HEK293 (cell line): ENCODE data around the gene PTGER3.

ENCODE experiments used
- CTCF ChIA-PET: fragments of 350-600 bp; formaldehyde crosslinking; extraction: SDS; loops from one replicate; lab custom pipeline; 2021; ENCODE audit warnings: antibody characterized with exemption; lab: Yijun Ruan, JAX
- POLR2A ChIA-PET: fragments of 300-600 bp; formaldehyde crosslinking; extraction: SDS; loops from one replicate; lab custom pipeline; 2020; ENCODE audit warnings: antibody characterized with exemption, inconsistent platforms; lab: Yijun Ruan, JAX
- H3K27ac ChIP-seq: fragments of 200-500 bp; sonication (Bioruptor generic); 2 replicates; pipeline ENCODE4 v1.5.1; 2014; ENCODE audit warnings: low read depth, low read length, control low read depth, inconsistent platforms; ENCODE audit errors: extremely low read depth
- H3K36me3 ChIP-seq, 2 experiments: fragments of 200-500 bp in 1 of 2; sonication (Bioruptor generic) in 1 of 2; 1 replicate in 1 of 2; 2 replicates in 1 of 2; pipeline ENCODE4 v1.5.1; 2014 to 2017; ENCODE audit warnings: inconsistent platforms in 2 of 2, low read length in 2 of 2; ENCODE audit not compliant: control insufficient read depth in 2 of 2, insufficient read depth in 1 of 2
- H3K4me1 ChIP-seq: fragments of 200-500 bp; sonication (Bioruptor generic); 2 replicates; pipeline ENCODE4 v1.5.1; 2014; ENCODE audit warnings: mild to moderate bottlenecking, low read length, inconsistent platforms; ENCODE audit not compliant: control insufficient read depth, insufficient read depth
- H3K4me3 ChIP-seq: 2 replicates; pipeline ENCODE4 v1.5.1; 2011; ENCODE audit warnings: low read depth, mild to moderate bottlenecking, control low read depth, low read length, moderate library complexity
- H3K9me3 ChIP-seq: fragments of 200-500 bp; sonication (Bioruptor generic); 2 replicates; pipeline ENCODE4 v1.5.1; 2014; ENCODE audit warnings: low read depth, low read length, inconsistent platforms; ENCODE audit not compliant: control insufficient read depth, insufficient read depth
- CTCF ChIP-seq: fragments of 450-650 bp; formaldehyde crosslinking; IDR thresholded peaks from 2 replicates; pipeline ENCODE4 v1.5.1; 2016; ENCODE audit warnings: missing biosample characterization, missing genetic modification characterization
- EGR2 ChIP-seq: fragments of 450-650 bp; formaldehyde crosslinking; IDR thresholded peaks from 2 replicates; pipeline ENCODE4 v1.5.1; 2016; ENCODE audit warnings: low read depth, missing biosample characterization, missing genetic modification characterization
- GLI4 ChIP-seq: fragments of 450-650 bp; formaldehyde crosslinking; IDR thresholded peaks from 2 replicates; pipeline ENCODE4 v1.5.1; 2016; ENCODE audit warnings: missing biosample characterization, missing genetic modification characterization
- GLIS1 ChIP-seq: fragments of 450-650 bp; formaldehyde crosslinking; IDR thresholded peaks from 2 replicates; pipeline ENCODE4 v1.5.1; 2016; ENCODE audit warnings: missing biosample characterization, missing genetic modification characterization
- PRDM4 ChIP-seq: fragments of 450-650 bp; formaldehyde crosslinking; IDR thresholded peaks from 2 replicates; pipeline ENCODE4 v1.5.1; 2017; ENCODE audit warnings: missing biosample characterization, missing genetic modification characterization
- SCRT1 ChIP-seq: fragments of 450-650 bp; formaldehyde crosslinking; IDR thresholded peaks from 2 replicates; pipeline ENCODE4 v1.5.1; 2016; ENCODE audit warnings: missing biosample characterization, missing genetic modification characterization, borderline replicate concordance
- ZFP37 ChIP-seq: fragments of 450-650 bp; formaldehyde crosslinking; IDR thresholded peaks from 2 replicates; pipeline ENCODE4 v1.5.1; 2016; ENCODE audit warnings: missing biosample characterization, missing genetic modification characterization
- ZFP69B ChIP-seq: fragments of 450-650 bp; formaldehyde crosslinking; IDR thresholded peaks from 2 replicates; pipeline ENCODE4 v1.5.1; 2016; ENCODE audit warnings: missing biosample characterization, missing genetic modification characterization
- ZNF10 ChIP-seq: fragments of 450-650 bp; formaldehyde crosslinking; IDR thresholded peaks from 2 replicates; pipeline ENCODE4 v1.5.1; 2017; ENCODE audit warnings: missing biosample characterization, missing genetic modification characterization
- ZNF112 ChIP-seq: fragments of 450-650 bp; formaldehyde crosslinking; IDR thresholded peaks from 2 replicates; pipeline ENCODE4 v1.5.0; 2017; ENCODE audit warnings: missing biosample characterization, missing genetic modification characterization
- ZNF132 ChIP-seq: fragments of 450-650 bp; formaldehyde crosslinking; IDR thresholded peaks from 2 replicates; pipeline ENCODE4 v1.5.1; 2017; ENCODE audit warnings: missing biosample characterization, missing genetic modification characterization, borderline replicate concordance
- ZNF16 ChIP-seq: fragments of 450-650 bp; formaldehyde crosslinking; IDR thresholded peaks from 2 replicates; pipeline ENCODE4 v1.5.1; 2016; ENCODE audit warnings: low read depth, missing biosample characterization, missing genetic modification characterization
- ZNF202 ChIP-seq: fragments of 450-650 bp; formaldehyde crosslinking; IDR thresholded peaks from 2 replicates; pipeline ENCODE4 v1.5.1; 2016; ENCODE audit warnings: missing biosample characterization, missing genetic modification characterization, borderline replicate concordance
- ZNF521 ChIP-seq: fragments of 450-650 bp; formaldehyde crosslinking; IDR thresholded peaks from 2 replicates; pipeline ENCODE4 v1.5.1; 2017; ENCODE audit warnings: missing biosample characterization, mild to moderate bottlenecking, missing genetic modification characterization
- ZNF548 ChIP-seq: fragments of 450-650 bp; formaldehyde crosslinking; IDR thresholded peaks from 2 replicates; pipeline ENCODE4 v1.5.1; 2016; ENCODE audit warnings: missing biosample characterization, missing genetic modification characterization
- ZNF558 ChIP-seq: fragments of 450-650 bp; formaldehyde crosslinking; IDR thresholded peaks from 2 replicates; pipeline ENCODE4 v1.5.1; 2016; ENCODE audit warnings: missing biosample characterization, missing genetic modification characterization
- ZNF624 ChIP-seq: fragments of 450-650 bp; formaldehyde crosslinking; IDR thresholded peaks from 2 replicates; pipeline ENCODE4 v1.5.1; 2017; ENCODE audit warnings: missing biosample characterization, missing genetic modification characterization
- ZNF639 ChIP-seq: fragments of 450-650 bp; formaldehyde crosslinking; IDR thresholded peaks from 2 replicates; pipeline ENCODE4 v1.5.1; 2016; ENCODE audit warnings: missing biosample characterization, missing genetic modification characterization
- ZNF707 ChIP-seq: fragments of 450-650 bp; formaldehyde crosslinking; IDR thresholded peaks from 2 replicates; pipeline ENCODE4 v1.5.1; 2016; ENCODE audit warnings: missing biosample characterization, missing genetic modification characterization
- ZNF837 ChIP-seq: fragments of 450-650 bp; formaldehyde crosslinking; IDR thresholded peaks from 2 replicates; pipeline ENCODE4 v1.5.1; 2016; ENCODE audit warnings: missing biosample characterization, missing genetic modification characterization

PTGER3 gene

GRCh38 chr1:71030026-71030425 is 17.6 kb downstream of the PTGER3 start (continued):
- TF ChIP-seq ZNF624 (no peak), ZNF202 (tag by site-specific recombination) (no peak), EGR2 (tag by site-specific recombination) (no peak), ZNF16 (tag by site-specific recombination) (no peak), ZFP69B (no peak), ZNF112 (tag by site-specific recombination) (no peak), ZNF521 (tag by site-specific recombination) (no peak)
- TF ChIP-seq, all 188 proteins: peak for 0

- Histone ChIP-seq H3K9me3 (no peaks in the 10 kb centered on the region), H3K36me3 (no peaks in the 10 kb centered on the region), H3K4me3 (no peak overlapping the region), H3K4me1 (no peaks in the 10 kb centered on the region), H3K27ac (no peak overlapping the region)
- TF ChIP-seq PRDM4 (tag by site-specific recombination) (no peak), ZNF837 (tag by site-specific recombination) (no peak), ZNF10 (tag by site-specific recombination) (no peak), CTCF (tag by site-specific recombination) (no peak)
- CTCF ChIA-PET = no interaction called here
- POLR2A ChIA-PET = no interaction called here
These were observed 18.6 kb downstream of the PTGER3 start for GRCh38 chr1:71028981-71029380.

- no peak overlapping the region for H3K27ac ChIP-seq
- no peaks in the 10 kb centered on the region for H3K4me1 ChIP-seq
- no peaks in the 10 kb centered on the region for H3K9me3 ChIP-seq
- CTCF ChIA-PET = no interaction called here
- TF ChIP-seq GLI4 (tag by site-specific recombination) (no peak), ZFP69B (no peak), ZNF132 (tag by site-specific recombination) (no peak), ZNF639 (tag by site-specific recombination) (no peak), ZNF548 (tag by site-specific recombination) (no peak), SCRT1 (no peak), ZFP37 (tag by site-specific recombination) (no peak), GLIS1 (no peak), ZNF707 (no peak), ZNF558 (no peak)
- TF ChIP-seq, all 188 proteins: peak for 0
- Histone ChIP-seq H3K4me3 (no peak overlapping the region), H3K36me3 (no peaks in the 10 kb centered on the region)
- POLR2A ChIA-PET = no interaction called here
These were observed 19.6 kb downstream of the PTGER3 start for GRCh38 chr1:71027991-71028390.
